Tongue (tissue), 2 donors: ENCODE measurements around the gene MISP3. TPM values are rescaled to one million over a fixed set of nuclear protein-coding genes. Genes with fewer than 3 reads are reported as not detected.

ENCODE experiments used
- DNase-seq: peaks from one replicate; pipeline ENCODE4 v3.0.0-alpha.2; 2015
- total RNA-seq: library from RNA; depleted of rRNA; stranded (reverse); fragments of >200 nt; gene quantifications from one replicate; pipeline ENCODE4 v1.2.3, GENCODE V29; 2014

Gene MISP3
- total RNA-seq, 1 donor from 2014 or later: 1.5 TPM

- DNase-seq: peak; percentile 100
These were observed 8.6 kb downstream of the MISP3 start for GRCh38 chr19:14080887-14081796.

- no peak for DNase-seq
These were observed 9.4 kb downstream of the MISP3 start for GRCh38 chr19:14081797-14082674.

GRCh38 chr19:14082675-14082960, 10.0 kb downstream of the MISP3 start:
- no peak for DNase-seq

DNA sequence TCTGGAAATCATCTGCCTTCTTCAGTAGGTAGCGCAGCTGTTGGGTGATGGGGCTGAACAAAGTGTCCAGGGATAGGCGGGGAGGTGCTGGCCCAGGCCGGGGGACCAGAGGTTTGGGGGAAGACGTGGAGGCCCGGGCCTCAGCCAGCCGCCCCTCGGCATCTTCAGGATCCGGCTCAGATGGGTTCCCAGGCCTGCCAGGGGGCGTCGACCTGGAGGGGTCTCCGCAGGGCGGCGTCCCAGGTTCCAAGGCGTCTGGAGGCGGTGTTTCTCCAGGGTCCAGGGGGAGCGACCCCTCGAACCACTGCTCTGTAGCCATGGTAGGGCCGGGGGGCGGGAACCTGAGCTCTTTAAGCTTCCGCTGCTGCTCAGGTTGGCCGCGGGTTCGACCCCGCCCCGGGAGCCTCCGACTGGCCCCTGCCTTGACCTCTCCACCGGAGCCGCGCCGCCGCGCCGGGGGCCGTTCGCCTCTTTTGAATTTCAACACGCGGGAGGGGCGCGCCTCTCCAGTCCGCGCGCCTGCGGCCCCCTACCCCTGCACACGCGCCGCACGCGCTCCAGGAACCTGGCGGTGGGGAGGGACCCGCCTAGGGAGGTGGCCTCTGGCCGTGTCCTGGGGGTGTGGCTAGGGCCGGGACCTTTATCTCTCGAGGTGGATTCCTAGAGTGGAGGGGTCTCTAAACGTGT, 12.9 kb downstream of the MISP3 start, which contains the start of gene C19orf67:
C19orf67 (minus strand) TSS at position 475 of the 687 bp plus-strand sequence; CDS start at position 319, 156 bp downstream.
- no peak for DNase-seq

- no peak for DNase-seq
These were observed 13.5 kb downstream of the MISP3 start for GRCh38 chr19:14086098-14086497.

DNA sequence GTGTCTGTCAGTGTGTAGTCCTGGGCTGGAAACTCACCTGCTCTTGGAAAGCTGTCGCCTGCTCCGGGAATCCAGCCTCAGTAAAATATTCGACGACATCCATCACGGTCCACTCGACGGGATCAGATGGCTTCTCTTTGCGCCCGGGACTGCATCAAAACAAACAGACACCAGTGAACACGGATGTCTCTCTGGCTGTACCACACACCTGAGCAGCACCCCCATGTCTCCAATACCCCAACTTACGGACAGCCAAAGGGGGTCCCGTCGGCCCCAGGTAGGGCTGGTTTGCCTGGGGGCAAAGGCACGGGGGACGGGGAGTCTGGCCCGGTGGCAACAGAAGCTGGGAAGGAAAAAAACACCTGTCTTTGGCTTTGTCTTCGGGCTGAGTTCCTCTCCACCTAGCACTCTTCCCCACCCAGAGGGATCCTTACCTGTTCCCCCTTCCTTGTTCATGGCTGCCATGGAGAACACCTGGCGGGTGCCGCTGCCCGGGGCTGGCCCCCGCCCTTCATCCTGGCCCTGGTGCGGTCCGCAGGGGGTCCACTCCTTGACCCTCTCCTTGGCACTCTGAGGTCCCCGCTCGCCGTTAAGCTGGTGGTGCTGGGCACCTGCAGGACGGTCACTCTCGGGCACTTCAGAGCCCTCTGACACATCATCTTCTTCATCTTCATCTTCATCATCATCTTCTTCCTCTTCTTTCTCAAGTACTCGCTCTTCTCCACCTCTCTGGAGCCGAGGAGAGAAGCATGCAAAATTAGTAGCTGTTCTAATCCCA, 16.2 kb downstream of the MISP3 start:
- no peak for DNase-seq

DNA sequence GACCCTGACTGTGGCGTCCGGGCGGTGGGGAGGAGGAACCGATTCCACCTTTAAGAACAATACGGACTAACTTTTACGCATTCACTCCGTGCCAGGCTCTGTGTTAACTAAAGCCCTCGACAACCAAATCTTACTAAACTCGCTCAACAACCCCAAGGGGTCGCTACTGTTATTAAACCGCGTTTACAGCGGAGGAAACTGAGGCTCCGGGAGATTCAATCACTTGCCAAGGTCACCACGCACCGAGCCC, 16.8 kb downstream of the MISP3 start:
- peak; percentile 43 for DNase-seq

DNA sequence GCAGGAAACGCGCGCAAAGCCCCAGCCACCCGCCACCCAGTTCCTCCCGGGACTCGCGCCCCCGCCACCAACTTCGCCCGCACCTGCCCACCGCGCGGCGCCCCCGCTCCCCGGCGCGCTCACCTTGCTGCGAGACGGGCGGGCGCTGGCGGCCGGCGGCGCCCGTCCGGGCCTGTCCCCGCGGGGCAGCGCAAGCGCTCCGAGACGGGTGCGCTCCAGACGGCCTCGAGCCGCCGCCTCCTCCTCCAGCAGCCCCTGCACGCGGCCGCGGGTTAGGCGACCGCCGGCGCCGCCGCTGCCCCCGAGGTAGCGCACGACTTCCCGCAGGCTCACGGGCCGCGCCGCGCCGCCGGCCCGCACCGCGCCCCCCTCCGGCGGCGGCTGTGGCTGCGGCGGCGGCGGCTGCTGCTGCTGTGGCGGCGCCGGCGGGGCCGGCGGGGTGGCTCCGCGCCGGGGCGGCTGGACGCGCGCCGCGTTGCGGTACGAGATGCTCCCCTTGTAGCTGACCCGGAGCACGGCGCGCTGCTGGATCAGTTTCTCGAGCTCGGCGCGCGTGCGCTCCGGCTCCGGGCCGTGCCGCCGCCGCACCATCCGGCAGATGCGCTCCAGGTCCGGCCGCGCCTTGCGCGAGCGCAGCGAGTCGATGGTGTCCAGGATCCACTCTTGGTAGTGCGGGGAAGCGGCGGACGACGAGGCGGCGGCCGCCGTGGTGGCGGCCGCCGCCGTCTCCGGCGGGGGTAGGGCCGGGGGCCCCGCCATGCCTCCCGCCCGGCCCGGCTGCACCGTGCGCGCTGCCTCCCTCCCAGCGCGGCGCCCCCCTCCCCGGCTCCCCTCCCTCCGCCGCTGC, 17.3 kb downstream of the MISP3 start:
- DNase-seq: peak; percentile 61

DNA sequence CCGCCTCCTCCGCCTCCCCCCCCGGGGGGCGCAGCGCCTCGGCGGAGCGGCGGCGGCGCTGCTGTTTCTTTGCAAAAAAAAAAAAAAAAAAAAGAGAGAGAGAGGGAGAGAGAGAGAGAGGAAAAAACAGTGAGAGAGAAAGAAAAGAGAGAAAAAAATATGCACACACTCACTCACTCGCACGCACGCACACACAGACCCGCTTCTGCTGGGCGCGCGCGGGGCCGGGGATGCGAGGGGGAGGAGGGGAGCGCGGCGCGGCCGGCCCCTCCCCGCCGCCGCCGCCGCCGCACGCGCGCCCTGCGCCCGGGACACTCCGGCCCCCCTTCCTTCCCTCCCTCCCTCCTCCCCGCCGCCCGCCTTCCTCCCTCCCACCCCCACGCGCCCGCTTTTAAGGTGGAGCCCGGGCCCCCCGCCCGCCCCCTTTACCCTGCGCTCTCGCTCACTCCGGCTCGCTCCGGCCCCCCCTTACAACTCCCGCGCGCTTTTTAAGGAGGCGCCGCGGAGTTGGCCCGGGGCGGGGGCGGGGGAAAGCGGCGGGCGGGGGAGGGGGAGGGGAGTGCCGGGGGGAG, 18.0 kb downstream of the MISP3 start, which contains the start of gene SAMD1:
SAMD1 (minus strand) TSS at position 243 of the 572 bp plus-strand sequence.
- peak; percentile 97 for DNase-seq

DNA sequence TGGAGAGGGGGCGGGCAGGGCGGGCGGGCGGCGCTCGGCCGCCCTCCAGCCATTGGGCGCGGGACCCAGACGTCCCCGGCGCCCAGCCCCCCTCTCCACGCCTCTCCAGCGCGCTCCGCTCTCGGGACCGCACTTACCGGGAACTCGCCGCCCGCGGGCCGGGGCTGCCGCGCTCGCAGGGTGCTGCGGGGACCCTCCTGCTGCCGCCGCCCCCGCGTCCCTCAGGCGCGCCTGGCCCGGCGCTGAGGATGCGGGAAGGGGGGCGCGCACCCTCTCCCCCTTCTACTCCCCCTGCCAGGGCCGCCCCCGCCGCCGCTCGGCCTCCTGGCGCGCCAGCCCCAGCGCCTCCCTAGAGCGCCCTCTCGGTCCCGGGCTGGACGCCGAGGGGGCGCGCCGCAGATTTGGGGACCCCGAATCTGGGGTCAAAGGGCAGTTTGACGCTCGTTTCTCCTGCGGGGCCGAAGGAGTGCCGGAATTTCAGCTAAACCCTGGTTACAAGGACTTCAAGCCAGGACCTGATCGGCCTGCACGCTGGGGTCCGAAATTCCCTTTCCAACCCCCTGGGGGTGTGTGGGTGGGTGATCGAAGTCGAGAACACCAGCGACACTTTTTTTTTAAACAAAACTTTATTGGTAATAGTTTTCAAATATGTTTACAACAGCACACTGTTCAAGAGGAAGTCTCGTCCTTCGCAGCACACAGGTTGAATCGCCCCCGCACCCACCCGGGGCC, 18.7 kb downstream of the MISP3 start:
- DNase-seq: peak; percentile 77

- DNase-seq: peak; percentile 44
These were observed 19.4 kb downstream of the MISP3 start for GRCh38 chr19:14091813-14092462.

- no peak for DNase-seq
These were observed 20.7 kb downstream of the MISP3 start for GRCh38 chr19:14093117-14093823.

DNA sequence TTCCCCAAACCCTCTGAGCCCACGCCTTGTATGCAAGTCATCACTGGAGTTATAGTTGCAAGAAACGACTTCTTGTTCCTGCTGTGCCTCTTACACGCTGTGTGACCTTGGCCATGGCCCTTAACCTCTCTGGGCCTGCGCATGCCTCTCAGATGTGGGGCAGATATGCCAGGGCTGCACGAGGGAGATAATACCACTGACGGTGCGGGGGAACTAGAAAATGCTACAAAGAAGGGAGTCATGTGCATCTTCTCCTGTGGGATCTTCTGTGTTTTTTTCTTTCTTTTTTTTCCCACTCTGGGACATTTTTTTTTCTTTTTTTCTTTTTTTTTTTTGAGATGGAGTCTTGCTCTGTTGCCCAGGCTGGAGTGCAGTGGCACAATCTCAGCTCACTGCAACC, 22.3 kb downstream of the MISP3 start:
- DNase-seq: no peak

DNA sequence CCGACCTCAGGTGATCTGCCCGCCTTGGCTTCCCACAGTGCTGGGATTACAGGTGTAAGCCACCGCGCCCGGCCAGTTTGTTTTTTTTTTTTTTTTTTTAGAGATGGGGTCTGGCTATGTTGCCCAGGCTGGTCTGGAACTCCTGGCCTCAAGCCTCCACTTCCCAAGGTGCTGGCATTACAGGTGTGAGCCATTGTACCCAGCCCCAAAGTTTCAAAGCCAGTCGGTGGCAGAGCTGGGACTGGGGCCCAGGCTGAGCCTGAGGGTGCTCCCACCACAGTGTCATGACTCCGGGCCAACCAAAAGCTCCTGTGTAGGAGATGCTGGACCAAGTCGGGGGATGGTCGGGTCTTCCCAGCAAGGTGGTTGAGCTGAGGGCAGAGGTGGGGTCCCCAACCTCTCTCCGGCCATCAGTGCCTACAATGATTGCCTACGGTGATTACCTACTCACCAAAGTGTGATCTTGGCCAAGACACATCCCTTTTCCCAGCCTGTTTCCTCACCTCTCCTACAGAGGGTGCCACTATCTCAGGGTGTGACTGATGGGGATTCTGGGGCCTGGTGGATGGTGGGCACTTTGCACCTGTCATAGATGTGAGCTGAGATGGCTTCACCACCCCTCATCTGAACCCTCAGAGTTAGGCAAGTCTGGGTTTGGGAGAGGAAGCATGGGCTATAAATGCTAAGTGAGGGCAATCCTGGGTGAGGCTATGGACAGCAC, 23.8 kb downstream of the MISP3 start:
- DNase-seq: no peak

- no peak for DNase-seq
These were observed 25.1 kb downstream of the MISP3 start for GRCh38 chr19:14097532-14098151.

GRCh38 chr19:14101003-14101545, 28.5 kb downstream of the MISP3 start:
- DNase-seq: no peak

DNA sequence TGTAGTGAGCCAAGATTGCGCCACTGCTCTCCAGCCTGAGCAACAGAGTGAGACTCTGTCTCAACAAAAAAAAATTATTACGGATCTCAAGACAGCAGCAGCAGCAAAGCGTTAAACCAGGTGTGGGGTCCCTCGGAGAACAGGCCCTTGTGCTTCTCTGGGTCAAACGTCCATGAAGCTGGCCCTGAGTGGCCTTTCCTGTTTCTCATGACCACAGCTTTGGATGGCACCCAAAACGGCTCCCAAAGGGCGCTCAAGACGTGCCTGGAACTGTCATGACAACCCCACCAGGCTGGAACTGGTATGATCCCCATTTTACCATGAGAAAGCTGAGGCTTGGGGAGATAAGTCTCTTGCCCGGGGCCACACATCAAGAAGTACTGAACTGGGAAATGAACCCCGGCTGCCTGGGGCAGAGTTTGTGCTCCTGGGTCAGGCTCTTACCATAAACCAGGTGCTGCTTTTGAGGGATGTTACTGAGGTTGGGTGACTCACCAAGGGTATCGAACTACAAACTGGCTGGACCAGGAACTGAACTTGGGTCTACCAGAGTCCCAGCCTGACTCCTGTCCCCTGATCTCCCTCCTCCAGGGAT, 29.6 kb downstream of the MISP3 start:
- DNase-seq: no peak
